Ramos (cell line): ENCODE results near the gene GLIS1.

Experiments used
- in situ Hi-C: fragments of 300-500 bp; cut with MboI; formaldehyde crosslinking; loops from one replicate; pipeline ENCODE4 v1.14.3; 2022; ENCODE audit warnings: low sequenced_read_pairs; ENCODE audit not compliant: unreplicated experiment

GLIS1 gene

GRCh38 chr1:53681977-53682685 is 56.8 kb downstream of the GLIS1 start:
- in situ Hi-C loops, result no loop called here

- in situ Hi-C loops, result no loop called here
These were observed 57.5 kb downstream of the GLIS1 start for GRCh38 chr1:53681351-53681976.

- in situ Hi-C loops, result no loop called here
These were observed 58.1 kb downstream of the GLIS1 start for GRCh38 chr1:53680868-53681267.

GRCh38 chr1:53678938-53679825 is 59.8 kb downstream of the GLIS1 start:
- in situ Hi-C loops, result no loop called here

GRCh38 chr1:53678507-53678906 is 60.5 kb downstream of the GLIS1 start:
- in situ Hi-C loops, result no loop called here

GRCh38 chr1:53678046-53678445 is 60.9 kb downstream of the GLIS1 start:
- in situ Hi-C loops, result no loop called here

- in situ Hi-C loops, result no loop called here
These were observed 61.5 kb downstream of the GLIS1 start for GRCh38 chr1:53677486-53677885.

- in situ Hi-C loops, result no loop called here
These were observed 66.2 kb downstream of the GLIS1 start for GRCh38 chr1:53672785-53673184.

- in situ Hi-C loops, result no loop called here
These were observed 66.7 kb downstream of the GLIS1 start for GRCh38 chr1:53672243-53672642.

GRCh38 chr1:53669621-53670191 is 69.3 kb downstream of the GLIS1 start:
- in situ Hi-C loops, result no loop called here

- in situ Hi-C loops, result no loop called here
These were observed 72.4 kb downstream of the GLIS1 start for GRCh38 chr1:53666566-53666965.

GRCh38 chr1:53665996-53666395 is 73.0 kb downstream of the GLIS1 start:
- in situ Hi-C loops, result no loop called here

GRCh38 chr1:53663529-53664300 is 75.2 kb downstream of the GLIS1 start:
- in situ Hi-C loops, result no loop called here

GRCh38 chr1:53662951-53663350 is 76.0 kb downstream of the GLIS1 start:
- in situ Hi-C loops, result no loop called here

GRCh38 chr1:53662169-53662568 is 76.8 kb downstream of the GLIS1 start:
- in situ Hi-C loops, result no loop called here

- in situ Hi-C loops, result no loop called here
These were observed 77.5 kb downstream of the GLIS1 start for GRCh38 chr1:53661496-53661895.

GRCh38 chr1:53660666-53661065 is 78.3 kb downstream of the GLIS1 start:
- in situ Hi-C loops, result no loop called here

- in situ Hi-C loops, result no loop called here
These were observed 79.5 kb downstream of the GLIS1 start for GRCh38 chr1:53659436-53659835.

GRCh38 chr1:53658489-53659230 is 80.3 kb downstream of the GLIS1 start:
- in situ Hi-C loops, result no loop called here
